PC-3 (cell line): ENCODE results near the gene VPS51. TPM values are rescaled to one million over a fixed set of nuclear protein-coding genes. Genes with fewer than 3 reads are reported as not detected.

Experiments
- ATAC-seq: fragments of 200-7000 bp; cut with Tn5 transposase; 2 replicates; pipeline ENCODE4 v1.9.1; 2020; ENCODE audit warnings: mild to moderate bottlenecking, moderate library complexity
- BruUV-seq: library from RNA; stranded (reverse); fragments of 400-500 nt; replicated peaks from 2 replicates; lab custom pipeline; 2021; lab: Mats Ljungman, UMichigan
- CTCF ChIA-PET: fragments of 300-600 bp; sonication (Branson Sonifier 250); formaldehyde crosslinking; loops from one replicate; lab custom pipeline; 2022; ENCODE audit warnings: antibody characterized with exemption; lab: Charles Lee
- POLR2A ChIA-PET: fragments of 300-600 bp; sonication (Branson Sonifier 250); formaldehyde crosslinking; loops from one replicate; lab custom pipeline; 2022; ENCODE audit warnings: antibody characterized with exemption; ENCODE audit not compliant: unreplicated experiment; lab: Charles Lee
- DNase-seq: peaks from one replicate; pipeline ENCODE4 v3.0.0-alpha.2; 2015
- H2AFZ ChIP-seq: fragments of 300-600 bp; sonication (generic); 2 replicates; pipeline ENCODE4 v1.6.0; 2016; ENCODE audit warnings: antibody characterized with exemption, low read length
- H3F3A ChIP-seq: fragments of 300-600 bp; sonication (generic); one replicate; pipeline ENCODE4 v1.6.0; 2017; ENCODE audit warnings: antibody characterized with exemption, low read length, control low read depth, mild to moderate bottlenecking; ENCODE audit not compliant: unreplicated experiment
- H3K27ac ChIP-seq: fragments of 300-600 bp; sonication (generic); 2 replicates; pipeline ENCODE4 v1.5.1; 2016; ENCODE audit warnings: mild to moderate bottlenecking, low read length
- H3K27me3 ChIP-seq: fragments of 300-600 bp; sonication (generic); 2 replicates; pipeline ENCODE4 v1.6.1; 2016; ENCODE audit warnings: low read length, mixed read lengths
- H3K36me3 ChIP-seq: fragments of 300-600 bp; sonication (generic); 2 replicates; pipeline ENCODE4 v1.6.1; 2016; ENCODE audit warnings: low read depth, mixed run types, low read length, mixed read lengths
- H3K4me1 ChIP-seq: fragments of 300-600 bp; sonication (generic); 2 replicates; pipeline ENCODE4 v1.5.1; 2016; ENCODE audit warnings: low read length; ENCODE audit not compliant: insufficient read depth
- H3K4me2 ChIP-seq: fragments of 300-600 bp; sonication (generic); 2 replicates; pipeline ENCODE4 v1.6.0; 2016; ENCODE audit warnings: low read length
- H3K4me3 ChIP-seq: fragments of 300-600 bp; sonication (generic); 2 replicates; pipeline ENCODE4 v1.5.1; 2016; ENCODE audit warnings: mild to moderate bottlenecking, low read length, mixed read lengths
- H3K79me2 ChIP-seq: fragments of 300-600 bp; sonication (generic); 2 replicates; pipeline ENCODE4 v1.6.1; 2017; ENCODE audit warnings: low read length, mixed read lengths
- H3K9ac ChIP-seq: fragments of 300-600 bp; sonication (generic); 2 replicates; pipeline ENCODE4 v1.6.0; 2016; ENCODE audit warnings: mild to moderate bottlenecking, low read length
- H3K9me2 ChIP-seq: fragments of 300-600 bp; sonication (generic); replicated peaks from 2 replicates; pipeline ENCODE4 v1.6.1; 2016; ENCODE audit warnings: mixed run types, low read length, mixed read lengths
- H3K9me3 ChIP-seq: fragments of 300-600 bp; sonication (generic); 2 replicates; pipeline ENCODE4 v1.6.1; 2016; ENCODE audit warnings: low read length, mixed read lengths
- H4K20me1 ChIP-seq: fragments of 300-600 bp; sonication (generic); 2 replicates; pipeline ENCODE4 v1.6.1; 2016; ENCODE audit warnings: low read length, mixed read lengths
- EZH2 ChIP-seq: fragments of 300-600 bp; sonication (generic); IDR thresholded peaks from one replicate; pipeline ENCODE4 v1.6.1; 2017; ENCODE audit warnings: antibody characterized with exemption, mild to moderate bottlenecking, low read length; ENCODE audit not compliant: unreplicated experiment
- EZH2phosphoT487 ChIP-seq: fragments of 300-600 bp; sonication (generic); IDR thresholded peaks from 2 replicates; pipeline ENCODE4 v1.6.1; 2018; ENCODE audit warnings: mild to moderate bottlenecking, antibody characterized with exemption, low read length, borderline replicate concordance
- intact Hi-C: fragments of 100-400 bp; cut with micrococcal nuclease; formaldehyde crosslinking; loops from 2 replicates; pipeline ENCODE4 v1.9.0; 2023
- total RNA-seq: library from RNA; depleted of rRNA; stranded (reverse); fragments of >200 nt; gene quantifications from 2 replicates; pipeline ENCODE4 v1.2.3, GENCODE V29; 2014
- TF ChIP-seq, protein P1 (sequence below): fragments of 300-600 bp; sonication (generic); conservative IDR thresholded peaks from 2 replicates; pipeline ENCODE4 v1.5.1; 2017; ENCODE audit warnings: antibody characterized with exemption, low read depth, mild to moderate bottlenecking, low read length

VPS51 gene
- total RNA-seq, 1 experiment from 2014 or later: 414 TPM

DNA sequence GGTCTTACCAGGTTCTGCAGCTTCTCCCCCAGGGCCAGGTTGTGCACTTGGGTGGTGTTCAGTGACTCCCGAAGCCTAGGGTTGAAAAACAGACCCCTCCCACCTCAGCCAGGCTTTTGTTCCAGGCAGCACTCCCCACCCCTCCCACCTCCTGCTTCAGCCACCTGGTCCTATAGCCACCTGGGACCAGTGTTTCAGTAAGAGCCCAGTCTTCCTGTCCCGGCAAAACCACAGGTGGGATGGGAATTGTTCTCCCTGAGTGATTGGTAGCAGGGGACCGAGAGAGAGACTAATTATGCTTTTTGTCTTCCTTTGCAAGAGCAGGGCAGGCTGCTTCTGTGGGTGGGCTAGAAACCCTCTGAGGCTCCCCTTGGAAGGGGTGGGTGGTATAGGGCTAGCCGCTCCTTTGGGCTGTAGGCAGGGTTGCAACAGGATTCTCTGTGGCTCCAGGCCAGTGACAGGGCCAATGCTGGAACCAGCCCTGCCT is 29.2 kb upstream of the VPS51 start:
- H3K9ac ChIP-seq: no peak overlapping the region
- no peaks in the 10 kb centered on the region for H3K79me2 ChIP-seq
- ChIA-PET POLR2A (no interaction called here), CTCF (no interaction called here)
- intact Hi-C loops: no loop called here
- H3K4me1 ChIP-seq: no peaks in the 10 kb centered on the region
- H3K4me3 ChIP-seq: no peak overlapping the region
- no peak overlapping the region for H3K4me2 ChIP-seq
- H3K27ac ChIP-seq: no peak overlapping the region
- H2AFZ ChIP-seq: no peak overlapping the region
- H3K36me3 ChIP-seq: no peaks in the 10 kb centered on the region
- H3F3A ChIP-seq: no peaks in the 10 kb centered on the region
- H3K9me3 ChIP-seq: no peaks in the 10 kb centered on the region
- no peaks in the 10 kb centered on the region for H3K27me3 ChIP-seq
- ATAC-seq (no peak), DNase-seq (no peak)
- no peaks in the 10 kb centered on the region for H3K9me2 ChIP-seq
- BruUV-seq: no TSS peak
- H4K20me1 ChIP-seq: no peaks in the 10 kb centered on the region
- no peak for TF ChIP-seq EZH2phosphoT487
- TF ChIP-seq, protein P1, sequence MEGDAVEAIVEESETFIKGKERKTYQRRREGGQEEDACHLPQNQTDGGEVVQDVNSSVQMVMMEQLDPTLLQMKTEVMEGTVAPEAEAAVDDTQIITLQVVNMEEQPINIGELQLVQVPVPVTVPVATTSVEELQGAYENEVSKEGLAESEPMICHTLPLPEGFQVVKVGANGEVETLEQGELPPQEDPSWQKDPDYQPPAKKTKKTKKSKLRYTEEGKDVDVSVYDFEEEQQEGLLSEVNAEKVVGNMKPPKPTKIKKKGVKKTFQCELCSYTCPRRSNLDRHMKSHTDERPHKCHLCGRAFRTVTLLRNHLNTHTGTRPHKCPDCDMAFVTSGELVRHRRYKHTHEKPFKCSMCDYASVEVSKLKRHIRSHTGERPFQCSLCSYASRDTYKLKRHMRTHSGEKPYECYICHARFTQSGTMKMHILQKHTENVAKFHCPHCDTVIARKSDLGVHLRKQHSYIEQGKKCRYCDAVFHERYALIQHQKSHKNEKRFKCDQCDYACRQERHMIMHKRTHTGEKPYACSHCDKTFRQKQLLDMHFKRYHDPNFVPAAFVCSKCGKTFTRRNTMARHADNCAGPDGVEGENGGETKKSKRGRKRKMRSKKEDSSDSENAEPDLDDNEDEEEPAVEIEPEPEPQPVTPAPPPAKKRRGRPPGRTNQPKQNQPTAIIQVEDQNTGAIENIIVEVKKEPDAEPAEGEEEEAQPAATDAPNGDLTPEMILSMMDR: no peak
- TF ChIP-seq EZH2: no peak

DNA sequence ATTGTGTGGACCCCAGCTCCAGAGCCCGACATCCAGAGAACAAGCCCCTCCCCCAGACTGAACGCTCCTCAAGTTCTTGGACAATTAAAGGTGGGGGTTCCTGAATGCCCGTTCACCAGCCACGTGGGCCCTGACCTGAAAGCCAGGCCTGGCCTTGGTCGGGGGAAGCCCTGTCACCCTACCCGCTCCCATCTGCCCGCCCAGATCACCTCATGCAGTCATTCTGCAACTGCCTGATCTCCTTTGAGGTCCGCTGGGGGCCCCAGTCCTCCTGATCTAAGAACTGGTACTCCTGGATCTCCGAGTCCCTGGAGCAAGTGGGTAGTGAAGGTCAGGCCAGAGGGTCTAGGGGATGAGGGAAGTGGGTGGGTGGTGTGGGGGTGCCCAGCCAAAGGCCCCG is 28.6 kb upstream of the VPS51 start:
- Histone ChIP-seq H4K20me1 (no peaks in the 10 kb centered on the region), H3K27me3 (no peaks in the 10 kb centered on the region), H3K4me3 (no peak overlapping the region), H3F3A (no peaks in the 10 kb centered on the region), H3K36me3 (no peaks in the 10 kb centered on the region), H3K4me1 (no peaks in the 10 kb centered on the region), H3K27ac (no peak overlapping the region), H3K4me2 (no peak overlapping the region), H3K9ac (no peak overlapping the region), H3K79me2 (no peaks in the 10 kb centered on the region), H3K9me2 (no peaks in the 10 kb centered on the region), H2AFZ (no peak overlapping the region), H3K9me3 (no peaks in the 10 kb centered on the region)
- intact Hi-C loops: no loop called here
- POLR2A ChIA-PET: no interaction called here
- no peak for TF ChIP-seq EZH2phosphoT487
- no peak for TF ChIP-seq EZH2
- TF ChIP-seq, protein P1: no peak
- CTCF ChIA-PET: no interaction called here
- ATAC-seq: no peak
- no TSS peak for BruUV-seq
- no peak for DNase-seq

DNA sequence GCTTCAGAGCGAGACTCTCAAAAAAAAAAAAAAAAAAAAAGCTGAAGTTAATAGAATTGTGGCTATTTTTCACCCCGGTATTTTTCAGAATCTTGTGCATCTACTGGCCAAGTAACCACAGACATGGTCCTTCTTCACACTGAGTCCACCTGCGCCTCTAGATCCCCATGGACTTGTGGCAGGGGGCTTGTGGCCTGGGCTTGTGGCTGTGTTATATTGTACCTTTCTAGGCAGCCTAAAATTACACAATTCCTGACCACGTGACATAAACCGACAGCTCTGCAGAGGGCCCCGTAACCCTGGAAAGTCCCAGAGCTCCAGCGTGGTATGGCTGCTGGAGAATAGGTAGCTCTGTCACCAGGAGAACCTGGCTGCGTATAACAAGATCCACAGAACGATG is 26.8 kb upstream of the VPS51 start:
- Histone ChIP-seq H3K4me3 (no peak overlapping the region), H3K27ac (no peak overlapping the region), H3K36me3 (no peaks in the 10 kb centered on the region), H3K79me2 (no peaks in the 10 kb centered on the region), H3K9me2 (no peaks in the 10 kb centered on the region), H3K27me3 (no peaks in the 10 kb centered on the region), H3K4me2 (no peak overlapping the region), H4K20me1 (no peaks in the 10 kb centered on the region), H3K4me1 (no peaks in the 10 kb centered on the region), H2AFZ (no peak overlapping the region), H3K9me3 (no peaks in the 10 kb centered on the region), H3K9ac (no peak overlapping the region), H3F3A (no peaks in the 10 kb centered on the region)
- intact Hi-C loops: no loop called here
- ATAC-seq (no peak), DNase-seq (no peak)
- ChIA-PET CTCF (no interaction called here), POLR2A (interaction anchor here (0.6 kb wide), 1 partner anchor 28 kb away, joined by 4 read pairs; the partner anchor contains the start of gene SAC3D1)
- TF ChIP-seq EZH2: no peak
- TF ChIP-seq EZH2phosphoT487: no peak
- TF ChIP-seq, protein P1: no peak
- BruUV-seq: no TSS peak
